B cell (primary cell): Measurements from ENCODE around the gene SLC6A20. TPM values are rescaled to one million over a fixed set of nuclear protein-coding genes. Genes with fewer than 3 reads are reported as not detected.

Experiments used
- ATAC-seq: fragments of 200-7000 bp; cut with Tn5 transposase; one replicate; pipeline ENCODE4 v1.10.0; 2021; ENCODE audit warnings: low read depth, mild to moderate bottlenecking, moderate number of reproducible peaks, moderate library complexity
- CTCF ChIA-PET: fragments of 350-600 bp; sonication (Branson Sonifier 250); formaldehyde crosslinking; loops from one replicate; lab custom pipeline; 2021; ENCODE audit warnings: antibody characterized with exemption, inconsistent platforms; lab: Charles Lee
- POLR2A ChIA-PET: fragments of 350-600 bp; sonication (Branson Sonifier 250); formaldehyde crosslinking; loops from one replicate; lab custom pipeline; 2021; ENCODE audit warnings: antibody characterized with exemption; lab: Charles Lee
- DNase-seq: peaks from one replicate; pipeline ENCODE4 v3.0.0; 2013
- H2AFZ ChIP-seq: 2 replicates; pipeline ENCODE4 v1.6.1; 2012; ENCODE audit warnings: mild to moderate bottlenecking, low read depth, low read length; ENCODE audit not compliant: insufficient read depth, poor library complexity, severe bottlenecking
- H3K27ac ChIP-seq, 2 donors: 1 replicate in 1 of 2; 2 replicates in 1 of 2; pipeline ENCODE4 v1.5.1; 2012 to 2013; ENCODE audit warnings: low read length in 2 of 2, mild to moderate bottlenecking in 2 of 2, moderate library complexity in 1 of 2
- H3K27me3 ChIP-seq, 4 experiments: fragments of 200-600 bp in 1 of 4; sonication (generic) in 1 of 4; replicated peaks in 1 of 4; 1 replicate in 2 of 4; 2 replicates in 2 of 4; pipeline versions ENCODE4 v1.6.1 to v1.7.0; 2013 to 2016; ENCODE audit warnings: low read length in 3 of 4, mild to moderate bottlenecking in 2 of 4, mixed read lengths in 1 of 4, moderate library complexity in 1 of 4; ENCODE audit not compliant: insufficient read depth in 4 of 4, control insufficient read depth in 3 of 4; ENCODE audit errors: control extremely low read depth in 1 of 4
- H3K36me3 ChIP-seq, 2 experiments: replicated peaks in 1 of 2; 1 replicate in 1 of 2; 2 replicates in 1 of 2; pipeline versions ENCODE4 v1.6.1 to v1.7.1; 2013; ENCODE audit warnings: low read length in 1 of 2; ENCODE audit not compliant: insufficient read depth in 2 of 2, control insufficient read depth in 1 of 2; ENCODE audit errors: control extremely low read depth in 1 of 2, extremely low read depth in 1 of 2
- H3K4me1 ChIP-seq, 2 donors: fragments of 200-600 bp in 1 of 2; sonication (generic) in 1 of 2; 1 replicate in 1 of 2; 2 replicates in 1 of 2; pipeline versions ENCODE4 v1.5.1 to v1.6.1; 2013 to 2017; ENCODE audit warnings: low read length in 2 of 2; ENCODE audit not compliant: control insufficient read depth in 2 of 2, insufficient read depth in 2 of 2
- H3K4me2 ChIP-seq: replicated peaks from 2 replicates; pipeline ENCODE3; 2012; ENCODE audit warnings: mild to moderate bottlenecking, low read depth, low read length; ENCODE audit not compliant: poor library complexity, severe bottlenecking
- H3K4me3 ChIP-seq, 5 experiments: fragments of 200-600 bp in 1 of 5; sonication (generic) in 1 of 5; 1 replicate in 3 of 5; 2 replicates in 2 of 5; pipeline versions ENCODE4 v1.5.1 to v1.7.0; 2011 to 2016; ENCODE audit warnings: low read length in 4 of 5, mild to moderate bottlenecking in 4 of 5, low read depth in 2 of 5, control low read depth in 1 of 5, moderate library complexity in 1 of 5; ENCODE audit not compliant: insufficient read depth in 1 of 5; ENCODE audit errors: control extremely low read depth in 1 of 5, extremely low read depth in 1 of 5
- H3K79me2 ChIP-seq: fragments of 200-600 bp; sonication (generic); one replicate; pipeline ENCODE4 v1.6.0; 2016; ENCODE audit warnings: low read length; ENCODE audit not compliant: control insufficient read depth, insufficient read depth
- H3K9ac ChIP-seq: fragments of 200-600 bp; sonication (generic); 2 replicates; pipeline ENCODE4 v1.6.1; 2017; ENCODE audit warnings: mild to moderate bottlenecking, low read length, moderate library complexity
- H3K9me3 ChIP-seq, 3 donors: one replicate each; pipeline versions ENCODE4 v1.6.1 to v1.7.1; 2013; ENCODE audit warnings: low read length in 2 of 3; ENCODE audit not compliant: control insufficient read depth in 2 of 3, insufficient read depth in 1 of 3; ENCODE audit errors: control extremely low read depth in 1 of 3
- H4K20me1 ChIP-seq: 2 replicates; pipeline ENCODE4 v1.6.0; 2012; ENCODE audit warnings: mild to moderate bottlenecking, low read length; ENCODE audit not compliant: insufficient read depth, control insufficient read depth, poor library complexity, severe bottlenecking
- H3K27ac Mint-ChIP-seq: one replicate; pipeline ENCODE4 v1.8.0; 2021; ENCODE audit warnings: mixed read lengths
- H3K27me3 Mint-ChIP-seq: one replicate; pipeline ENCODE4 v1.8.0; 2021; ENCODE audit warnings: mixed read lengths
- H3K4me1 Mint-ChIP-seq: one replicate; pipeline ENCODE4 v1.8.0; 2021; ENCODE audit warnings: mixed read lengths
- H3K4me3 Mint-ChIP-seq: one replicate; pipeline ENCODE4 v1.8.0; 2021; ENCODE audit warnings: mixed read lengths
- H3K9me3 Mint-ChIP-seq: one replicate; pipeline ENCODE4 v1.8.0; 2022; ENCODE audit warnings: mixed read lengths; ENCODE audit not compliant: insufficient read depth
- CTCF ChIP-seq: fragments of 200-600 bp; IDR thresholded peaks from one replicate; pipeline ENCODE4 v1.8.0; 2022; ENCODE audit warnings: antibody characterized with exemption, mild to moderate bottlenecking
- EZH2 ChIP-seq: IDR thresholded peaks from 2 replicates; pipeline ENCODE4 v1.6.1; 2012; ENCODE audit warnings: borderline replicate concordance, low read depth, mild to moderate bottlenecking, moderate library complexity, low read length; ENCODE audit not compliant: insufficient read depth, poor library complexity, severe bottlenecking
- WGBS: methylation state at CpG from one replicate; pipeline ENCODE4 v1.1.5; 2013; ENCODE audit warnings: missing lambda C conversion rate; ENCODE audit not compliant: insufficient coverage; 5-methylcytosine and 5-hydroxymethylcytosine counted together
- intact Hi-C: fragments of 100-400 bp; cut with micrococcal nuclease; formaldehyde crosslinking; loops from one replicate; pipeline ENCODE4 v1.10.0; 2022
- polyA plus RNA-seq: library from polyadenylated mRNA; depleted of rRNA; stranded (reverse); fragments of >200 nt; gene quantifications from 2 replicates; pipeline ENCODE4 v1.2.3, GENCODE V29; 2012
- total RNA-seq, 2 donors: library from RNA; stranded (reverse); fragments of 120-200 nt in 1 of 2; gene quantifications; 1 replicate in 1 of 2; 2 replicates in 1 of 2; pipeline versions ENCODE4 v1.2.3 to v1.2.4, GENCODE V29; 2013 to 2022

Gene SLC6A20
- total and polyA plus RNA-seq, 2 donors (not counting 1 experiment from before 2014, with no cell fraction given): 0.32 TPM; not detected in 1

GRCh38 chr3:45741742-45742460, 54.4 kb downstream of the SLC6A20 start:
- peak; percentile 24 for DNase-seq
- Mint-ChIP-seq H3K27ac (peak overlapping the region; percentile 47), H3K4me1 (peaks cover 24% of the 10 kb centered on the region), H3K9me3 (no peaks in the 10 kb centered on the region), H3K4me3 (peak overlapping the region; percentile 24), H3K27me3 (no peaks in the 10 kb centered on the region)
- Histone ChIP-seq H3K79me2 (no peaks in the 10 kb centered on the region), H3K4me3 (peak overlapping the region in 1 of 5 experiments; percentile 27), H2AFZ (no peak overlapping the region), H3K4me1 (peaks cover 16% of the 10 kb centered on the region in 2 donors), H3K9ac (peak overlapping the region; percentile 41), H3K36me3 (peaks cover 8 to 62% of the 10 kb centered on the region in 2 experiments), H4K20me1 (no peaks in the 10 kb centered on the region), H3K27ac (peak overlapping the region; percentile 31 to 68), H3K4me2 (peak overlapping the region; percentile 56), H3K27me3 (no peaks in the 10 kb centered on the region), H3K9me3 (no peaks in the 10 kb centered on the region)
- 91% methylated on average over 3 of the region's 6 CpGs for WGBS
- ChIA-PET POLR2A (no interaction called here), CTCF (interaction anchor here (1.4 kb wide), 1 partner anchor 19 kb away, joined by 3 read pairs; no protein-coding TSS in a partner anchor)
- peak; percentile 41 for ATAC-seq
- no peak for TF ChIP-seq EZH2
- no peak for TF ChIP-seq CTCF
- intact Hi-C loops: no loop called here

GRCh38 chr3:45741247-45741646, 55.1 kb downstream of the SLC6A20 start:
- Histone ChIP-seq H3K4me1 (peaks cover 16% of the 10 kb centered on the region in 2 donors), H3K27ac (peak overlapping the region; percentile 31 to 68), H3K4me3 (peak overlapping the region in 1 of 5 experiments; percentile 27), H3K4me2 (peak overlapping the region; percentile 56), H2AFZ (no peak overlapping the region), H3K9ac (peak overlapping the region; percentile 41), H4K20me1 (no peaks in the 10 kb centered on the region), H3K36me3 (peaks cover 12 to 63% of the 10 kb centered on the region in 2 experiments), H3K9me3 (no peaks in the 10 kb centered on the region), H3K27me3 (no peaks in the 10 kb centered on the region), H3K79me2 (no peaks in the 10 kb centered on the region)
- no peak for DNase-seq
- Mint-ChIP-seq H3K9me3 (no peaks in the 10 kb centered on the region), H3K27ac (peak overlapping the region; percentile 86), H3K4me3 (peak overlapping the region; percentile 48), H3K27me3 (no peaks in the 10 kb centered on the region), H3K4me1 (peaks cover 24% of the 10 kb centered on the region)
- intact Hi-C loops: no loop called here
- ChIA-PET CTCF (no interaction called here), POLR2A (no interaction called here)
- ATAC-seq: no peak
- no peak for TF ChIP-seq CTCF
- no peak for TF ChIP-seq EZH2
